SIG-M5 treated with dmso at 0.1 percent for 504 hours (cell line): Measurements from ENCODE around the gene GP9.

ENCODE experiments used
- DNase-seq: peaks from one replicate; lab custom pipeline; 2025; ENCODE audit not compliant: unreplicated experiment; lab: John Stamatoyannopoulos, UW

GP9 gene

GRCh38 chr3:129027544-129027880, 33.1 kb upstream of the GP9 start:
- DNase-seq = no peak

DNA sequence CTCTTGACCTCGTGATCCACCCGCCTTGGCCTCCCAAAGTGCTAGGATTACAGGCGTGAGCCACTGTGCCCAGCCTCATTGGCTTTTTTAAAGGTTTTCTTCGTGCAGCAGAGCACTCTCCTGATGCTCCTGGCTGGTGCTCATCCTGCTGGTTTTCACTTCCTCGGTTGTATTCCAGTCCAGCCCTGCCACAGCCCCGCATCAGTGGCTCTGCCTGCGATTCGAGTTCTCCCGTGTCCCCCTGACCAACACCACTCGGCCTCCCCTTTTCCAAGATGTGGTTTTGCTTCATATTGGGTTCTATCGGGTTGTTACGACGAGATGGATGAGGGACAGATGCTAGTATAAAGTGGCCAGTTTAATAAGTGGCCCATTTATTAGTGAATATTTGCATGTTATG, 31.7 kb upstream of the GP9 start:
- DNase-seq = no peak

- DNase-seq = no peak
Measured at GRCh38 chr3:129030611-129031010, 30.0 kb upstream of the GP9 start.

DNA sequence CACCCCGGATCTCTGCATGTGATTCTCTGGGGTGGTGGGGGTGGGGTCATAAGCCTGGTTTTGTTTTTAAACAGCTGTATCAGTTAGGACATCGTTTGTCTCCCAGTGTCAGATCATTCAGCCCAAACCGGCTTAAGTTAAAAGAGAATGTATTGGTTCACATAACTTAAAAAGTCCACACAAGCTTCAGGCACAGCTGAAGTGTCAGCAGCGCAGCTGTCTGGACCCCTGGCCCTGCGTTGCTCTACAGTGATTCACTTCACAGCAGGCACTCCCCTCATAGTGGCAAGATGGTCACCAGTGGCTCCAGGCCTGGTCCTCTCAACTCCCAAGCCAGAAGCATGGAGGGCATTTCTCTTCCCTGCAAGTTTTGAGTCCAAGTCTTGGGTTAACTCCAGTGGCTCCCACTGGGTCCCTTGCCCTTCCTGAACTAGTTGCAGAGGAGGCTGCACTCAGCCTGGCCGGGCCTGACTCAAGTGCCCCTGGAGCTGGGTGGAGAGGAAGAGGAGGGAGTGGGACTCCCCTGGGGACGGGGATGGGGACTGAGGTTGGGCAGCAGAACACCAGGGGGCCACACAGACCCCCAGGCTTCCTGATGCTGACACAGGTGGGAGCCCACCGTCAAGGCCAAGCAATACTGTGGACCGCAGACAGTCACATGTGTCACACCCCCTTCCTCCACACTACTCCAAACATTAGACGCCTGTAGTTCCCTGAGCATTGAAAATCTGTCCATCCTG, 28.9 kb upstream of the GP9 start:
- DNase-seq = no peak

DNA sequence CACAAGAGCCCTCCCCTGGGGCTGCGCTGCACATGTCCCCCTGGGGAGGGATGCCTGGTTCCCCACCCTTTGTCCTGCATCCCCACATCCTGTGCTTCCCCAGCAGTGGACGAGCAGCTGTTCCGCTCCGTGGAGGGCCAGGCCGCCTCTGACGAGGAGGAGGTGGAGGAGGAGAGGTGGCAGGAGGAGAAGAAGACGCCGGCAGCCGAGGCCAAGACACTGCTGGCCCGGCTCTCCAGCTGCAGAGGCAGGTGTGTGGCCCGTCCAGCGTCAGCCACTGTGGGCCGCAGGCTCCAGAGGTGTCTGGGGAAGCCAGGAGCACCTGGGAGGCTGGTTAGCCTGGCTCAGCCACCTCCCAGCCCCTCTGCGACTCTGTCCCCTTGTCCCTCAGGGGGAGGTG, 27.9 kb upstream of the GP9 start:
- no peak for DNase-seq

GRCh38 chr3:129033151-129033550, 27.4 kb upstream of the GP9 start:
- DNase-seq = no peak

DNA sequence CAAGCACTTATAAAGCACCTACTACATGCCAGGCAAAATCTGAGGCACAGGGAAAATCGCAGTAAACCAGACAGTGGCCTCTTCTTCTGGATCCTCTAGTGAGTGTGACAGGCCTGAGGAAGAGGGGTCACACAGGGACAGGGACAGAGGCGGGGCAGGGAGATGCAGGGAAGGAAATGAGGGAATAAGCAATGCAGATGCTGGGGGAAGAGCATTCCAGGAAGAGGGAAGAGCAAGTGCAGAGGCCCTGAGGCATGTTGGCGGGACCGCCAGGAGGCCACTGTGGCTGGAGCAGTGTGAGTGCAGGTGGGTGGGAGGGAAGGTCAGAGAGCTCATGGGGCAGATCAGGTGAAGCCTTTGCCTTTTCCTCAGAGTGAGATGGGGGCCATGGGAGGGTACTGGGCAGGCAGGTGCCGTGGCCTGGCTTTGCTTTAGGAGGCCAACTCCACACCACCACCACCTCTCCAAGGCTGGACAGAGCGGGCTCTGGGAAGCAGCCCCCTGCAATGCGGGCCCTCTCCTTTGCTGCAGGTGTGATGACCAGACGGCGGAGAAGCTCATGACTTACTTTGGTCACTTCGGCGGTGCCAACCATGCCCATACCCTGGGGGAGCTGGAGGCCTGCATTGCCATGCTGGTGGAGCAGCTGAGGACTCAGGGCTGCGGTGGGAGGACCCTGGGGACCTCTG, 26.8 kb upstream of the GP9 start:
- no peak for DNase-seq

- no peak for DNase-seq
Measured at GRCh38 chr3:129034642-129035041, 25.9 kb upstream of the GP9 start.

GRCh38 chr3:129035360-129036221, 25.0 kb upstream of the GP9 start:
- DNase-seq = no peak

- DNase-seq = no peak
Measured at GRCh38 chr3:129036222-129037092, 24.1 kb upstream of the GP9 start.

- DNase-seq = no peak
Measured at GRCh38 chr3:129037093-129037419, 23.5 kb upstream of the GP9 start.

- DNase-seq = no peak
Measured at GRCh38 chr3:129038121-129038855, 22.3 kb upstream of the GP9 start.

DNA sequence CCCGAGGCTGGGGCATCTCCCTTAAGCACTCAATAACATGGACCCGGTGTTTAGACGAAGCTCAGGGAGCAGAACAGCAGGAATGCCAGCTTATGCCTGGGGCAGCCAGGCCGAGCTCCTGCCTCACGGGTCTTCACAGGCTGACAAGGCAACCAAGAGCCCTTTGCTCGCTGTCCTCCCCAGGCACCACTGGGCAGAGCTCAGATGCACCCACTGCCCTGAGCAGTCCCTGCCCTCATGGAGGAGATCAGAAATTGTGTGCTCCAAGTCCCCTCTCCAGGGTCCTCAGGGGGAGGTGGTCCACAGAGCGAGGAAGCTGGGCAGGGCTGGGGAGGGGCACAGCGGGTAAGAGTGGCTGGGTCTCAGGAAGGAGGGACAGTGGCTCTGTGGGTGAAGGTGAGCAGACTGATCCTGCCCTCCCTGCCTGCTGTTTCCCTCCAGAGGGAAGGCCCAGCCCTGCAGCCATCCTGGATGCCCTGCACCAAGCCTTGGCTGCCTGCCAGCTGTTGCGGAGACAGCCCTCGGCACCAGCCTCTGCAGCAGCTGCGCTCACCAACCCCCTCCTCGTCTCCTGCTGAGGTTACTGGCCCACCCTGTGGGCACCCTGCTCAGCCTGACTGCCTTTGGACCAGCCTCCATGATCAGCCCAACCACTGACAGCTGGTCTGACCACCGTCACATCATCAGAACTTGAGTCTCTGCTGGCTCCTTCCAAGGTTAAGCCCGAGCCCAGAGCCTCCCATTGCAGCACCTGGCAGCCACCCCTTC, 21.1 kb upstream of the GP9 start:
- DNase-seq = no peak

- DNase-seq = no peak
Measured at GRCh38 chr3:129040039-129040336, 20.6 kb upstream of the GP9 start.

DNA sequence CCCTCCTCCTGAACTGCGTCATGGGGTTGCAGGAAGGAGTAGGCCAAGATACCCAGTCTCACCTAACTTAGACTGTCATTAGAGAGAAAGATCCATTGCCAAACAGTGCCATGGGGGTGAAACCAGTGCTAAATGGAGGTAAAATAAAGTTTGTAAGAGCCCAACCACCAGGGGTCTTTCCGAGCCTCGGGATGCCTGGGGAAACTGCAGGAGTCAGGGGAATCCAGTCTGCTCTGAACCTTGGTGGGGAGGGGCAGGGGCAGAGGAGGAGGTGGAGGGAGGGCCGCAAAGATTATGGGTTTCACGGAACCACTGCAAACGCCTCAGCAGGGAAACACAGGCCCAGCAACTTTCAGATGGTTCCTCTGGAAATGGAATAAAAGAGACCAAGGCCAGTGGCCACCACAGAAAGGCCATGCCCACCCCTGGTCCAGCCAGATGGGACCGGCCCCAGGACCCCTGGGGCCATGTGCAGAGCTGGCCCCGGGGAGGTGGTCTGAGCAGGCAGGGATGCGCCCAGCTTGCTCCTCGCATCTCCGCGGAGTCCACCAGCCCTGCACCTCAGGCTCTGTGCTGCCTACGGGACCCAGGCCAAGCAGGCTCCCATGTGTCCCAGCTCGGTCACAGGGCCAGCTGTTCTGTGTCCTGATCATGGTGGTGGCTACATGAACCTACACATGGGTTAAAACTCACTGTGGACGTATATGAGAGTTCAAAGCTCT, 19.8 kb upstream of the GP9 start:
- no peak for DNase-seq

DNA sequence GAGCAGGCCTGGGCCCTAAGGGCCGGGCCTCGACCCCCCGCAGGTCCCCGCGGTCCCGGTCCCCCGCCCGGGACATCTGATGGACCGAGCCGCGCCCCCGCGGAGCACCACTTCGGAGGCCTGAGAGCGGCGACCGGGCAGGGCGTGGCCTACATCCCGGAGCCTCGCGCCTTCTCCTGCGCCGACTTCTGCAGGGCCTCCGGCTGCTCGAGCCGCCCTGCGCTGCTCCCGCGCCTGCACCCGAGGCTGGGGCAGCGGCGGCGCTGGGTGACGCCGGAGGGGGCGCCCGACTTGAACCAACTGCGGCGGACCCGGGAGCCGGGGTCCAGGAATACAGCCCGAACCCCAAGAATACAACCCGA, 14.9 kb upstream of the GP9 start:
- no peak for DNase-seq

DNA sequence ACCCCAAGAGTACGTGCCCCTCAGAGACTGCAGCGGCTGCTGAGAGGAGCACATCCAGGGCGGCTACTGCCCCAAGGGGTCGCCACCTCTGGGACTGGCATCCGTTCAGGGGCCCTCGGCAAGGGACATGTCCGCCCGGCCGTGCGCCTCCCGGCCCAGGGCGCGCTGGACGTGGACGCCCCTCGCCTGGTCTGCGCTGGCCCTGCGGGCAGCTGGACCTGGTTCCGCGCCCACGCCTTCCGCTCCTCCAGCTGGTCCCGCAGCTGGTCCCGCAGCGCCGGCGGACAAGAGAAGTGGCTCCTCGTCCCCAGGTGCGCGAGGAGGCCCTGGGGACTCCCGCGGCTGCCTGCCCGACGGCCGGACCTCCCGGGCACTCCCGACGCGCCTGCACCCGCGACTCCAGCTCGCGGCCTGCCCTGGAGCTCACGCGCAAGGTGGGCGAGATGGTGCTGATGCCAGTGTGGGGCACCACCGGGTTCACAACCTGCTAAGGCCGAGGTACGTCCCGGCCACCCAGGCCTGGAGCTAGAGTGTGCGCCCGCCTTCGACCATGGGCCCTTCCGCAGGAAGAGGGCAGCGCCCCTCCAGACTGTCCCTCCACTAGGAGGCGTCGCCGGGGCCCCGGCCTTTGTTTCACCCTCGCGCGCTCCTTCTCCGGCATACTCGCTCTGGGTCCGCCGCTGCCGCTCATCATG, 14.4 kb upstream of the GP9 start:
- DNase-seq = no peak

DNA sequence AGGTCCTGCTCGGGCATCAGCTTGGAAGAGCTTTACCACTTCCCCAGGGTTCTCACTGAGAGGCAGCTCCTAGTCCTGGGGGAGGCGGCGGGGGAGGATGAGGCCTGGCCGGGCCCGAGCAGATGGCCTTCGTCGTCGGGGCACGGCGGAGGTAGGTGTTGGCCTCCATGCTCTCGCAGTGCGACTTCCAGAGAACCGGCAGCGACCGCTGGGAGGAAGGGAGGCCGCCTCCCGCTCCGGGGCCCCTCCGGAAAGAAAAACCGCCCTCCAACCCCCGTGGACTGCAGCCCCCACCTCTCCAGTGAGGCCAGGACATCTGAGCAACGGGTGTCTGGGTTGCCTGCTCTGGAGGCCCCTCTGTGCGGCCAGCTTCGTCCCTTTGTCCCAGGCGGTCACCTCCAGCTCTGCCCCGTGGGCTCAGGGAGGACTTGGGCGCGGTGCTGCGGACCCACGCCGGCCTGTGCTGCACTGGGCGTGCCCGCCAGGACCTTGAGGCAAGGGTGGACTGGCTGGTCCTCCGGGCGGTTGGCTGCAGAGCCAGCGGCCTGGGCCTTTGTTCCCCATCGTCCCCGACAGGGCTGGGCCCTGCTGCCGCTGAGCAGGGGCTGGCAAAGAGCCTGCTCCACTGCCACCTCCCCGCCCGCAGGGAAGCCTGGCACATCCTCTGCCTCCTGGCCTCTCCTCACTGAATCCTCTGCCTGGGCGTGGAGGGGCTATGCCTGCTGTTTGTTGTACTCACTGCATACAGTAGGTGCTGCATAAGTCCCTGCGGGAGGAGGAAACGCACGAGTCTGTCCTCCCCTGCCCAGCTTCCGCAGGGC, 13.6 kb upstream of the GP9 start:
- DNase-seq = no peak
